ENCODE measurements around the gene DUSP5.

Gene DUSP5

GRCh38 chr10:110490640-110491039 lies 7.1 kb upstream of the DUSP5 start:
- Histone ChIP-seq H2BK15ac (ENCODE audit: low read length) (no peak overlapping the region), H2BK12ac (ENCODE audit: low read length) (no peak overlapping the region), H4K8ac (ENCODE audit: low read depth, low read length) (no peak overlapping the region), H3K4me2 (ENCODE audit: insufficient read depth, low read length, poor library complexity, severe bottlenecking) (no peak overlapping the region), H3K36me3 (replicated peaks in 1 of 2; ENCODE audit: control insufficient read depth in 2 of 2, insufficient read depth in 2 of 2, low read length in 2 of 2) (no peaks in the 10 kb centered on the region), H3K18ac (ENCODE audit: low read length) (no peak overlapping the region), H2AK5ac (ENCODE audit: low read depth, low read length) (no peak overlapping the region), H3K23ac (ENCODE audit: low read depth, low read length, poor library complexity) (no peak overlapping the region), H2AFZ (ENCODE audit: low read length) (no peak overlapping the region), H2BK5ac (ENCODE audit: low read length) (no peak overlapping the region), H3K4ac (ENCODE audit: low read length) (no peak overlapping the region), H3K9me3 (replicated peaks in 1 of 2; ENCODE audit: control insufficient read depth in 2 of 2, insufficient read depth in 1 of 2, low read depth in 1 of 2, low read length in 2 of 2) (no peaks in the 10 kb centered on the region), H3K79me1 (ENCODE audit: low read depth, low read length) (no peaks in the 10 kb centered on the region), H2BK120ac (ENCODE audit: low read depth, low read length) (no peak overlapping the region), H3K27me3 (ENCODE audit: control insufficient read depth in 3 of 3, insufficient read depth in 3 of 3, low read depth in 1 of 3, low read length in 3 of 3) (peaks cover 0 to 1% (median 0%) of the 10 kb centered on the region in 3 experiments), H3K4me3 (ENCODE audit: low read length in 2 of 2) (no peak overlapping the region), H3K9ac (ENCODE audit: low read depth, low read length, poor library complexity) (no peak overlapping the region), H3K4me1 (ENCODE audit: control insufficient read depth in 2 of 2, insufficient read depth in 1 of 2, low read depth in 1 of 2, low read length in 2 of 2) (peaks cover 0 to 3% of the 10 kb centered on the region in 2 donors), H3K14ac (ENCODE audit: low read length) (no peak overlapping the region), H4K91ac (ENCODE audit: low read depth, low read length, poor library complexity) (no peak overlapping the region), H3K27ac (replicated peaks; ENCODE audit: low read length) (no peak overlapping the region)
- DNase-seq (ENCODE audit: low spot score) = no peak
- WGBS, 2 donors (ENCODE audit: extremely low coverage in 2 of 2, insufficient read length in 2 of 2, insufficient replicate concordance in 1 of 2) = no CpG with 5 or more reads among the region's 4 CpGs

GRCh38 chr10:110491346-110491745 lies 6.4 kb upstream of the DUSP5 start:
- H2AK5ac ChIP-seq (ENCODE audit: low read depth, low read length) = no peak overlapping the region
- no peak overlapping the region for H3K4me3 ChIP-seq (ENCODE audit: low read length in 2 of 2)
- no peaks in the 10 kb centered on the region for H3K36me3 ChIP-seq (replicated peaks in 1 of 2; ENCODE audit: control insufficient read depth in 2 of 2, insufficient read depth in 2 of 2, low read length in 2 of 2)
- no peaks in the 10 kb centered on the region for H3K9me3 ChIP-seq (replicated peaks in 1 of 2; ENCODE audit: control insufficient read depth in 2 of 2, insufficient read depth in 1 of 2, low read depth in 1 of 2, low read length in 2 of 2)
- no peak overlapping the region for H2BK12ac ChIP-seq (ENCODE audit: low read length)
- no peak overlapping the region for H3K23ac ChIP-seq (ENCODE audit: low read depth, low read length, poor library complexity)
- H2BK5ac ChIP-seq (ENCODE audit: low read length) = no peak overlapping the region
- no peak overlapping the region for H4K8ac ChIP-seq (ENCODE audit: low read depth, low read length)
- no peak overlapping the region for H3K4ac ChIP-seq (ENCODE audit: low read length)
- no peak overlapping the region for H3K4me2 ChIP-seq (ENCODE audit: insufficient read depth, low read length, poor library complexity, severe bottlenecking)
- H3K79me1 ChIP-seq (ENCODE audit: low read depth, low read length) = no peaks in the 10 kb centered on the region
- no peak overlapping the region for H3K27ac ChIP-seq (replicated peaks; ENCODE audit: low read length)
- no peak overlapping the region for H2BK15ac ChIP-seq (ENCODE audit: low read length)
- H2BK120ac ChIP-seq (ENCODE audit: low read depth, low read length) = no peak overlapping the region
- no CpG with 5 or more reads among the region's 2 CpGs for WGBS, 2 donors (ENCODE audit: extremely low coverage in 2 of 2, insufficient read length in 2 of 2, insufficient replicate concordance in 1 of 2)
- no peak overlapping the region for H2AFZ ChIP-seq (ENCODE audit: low read length)
- no peak for DNase-seq (ENCODE audit: low spot score)
- H3K14ac ChIP-seq (ENCODE audit: low read length) = no peak overlapping the region
- H3K18ac ChIP-seq (ENCODE audit: low read length) = no peak overlapping the region
- peaks cover 0 to 8% of the 10 kb centered on the region in 2 donors for H3K4me1 ChIP-seq (ENCODE audit: control insufficient read depth in 2 of 2, insufficient read depth in 1 of 2, low read depth in 1 of 2, low read length in 2 of 2)
- H3K27me3 ChIP-seq (ENCODE audit: control insufficient read depth in 3 of 3, insufficient read depth in 3 of 3, low read depth in 1 of 3, low read length in 3 of 3) = peaks cover 0 to 8% (median 0%) of the 10 kb centered on the region in 3 experiments
- H3K9ac ChIP-seq (ENCODE audit: low read depth, low read length, poor library complexity) = no peak overlapping the region
- no peak overlapping the region for H4K91ac ChIP-seq (ENCODE audit: low read depth, low read length, poor library complexity)

DNA sequence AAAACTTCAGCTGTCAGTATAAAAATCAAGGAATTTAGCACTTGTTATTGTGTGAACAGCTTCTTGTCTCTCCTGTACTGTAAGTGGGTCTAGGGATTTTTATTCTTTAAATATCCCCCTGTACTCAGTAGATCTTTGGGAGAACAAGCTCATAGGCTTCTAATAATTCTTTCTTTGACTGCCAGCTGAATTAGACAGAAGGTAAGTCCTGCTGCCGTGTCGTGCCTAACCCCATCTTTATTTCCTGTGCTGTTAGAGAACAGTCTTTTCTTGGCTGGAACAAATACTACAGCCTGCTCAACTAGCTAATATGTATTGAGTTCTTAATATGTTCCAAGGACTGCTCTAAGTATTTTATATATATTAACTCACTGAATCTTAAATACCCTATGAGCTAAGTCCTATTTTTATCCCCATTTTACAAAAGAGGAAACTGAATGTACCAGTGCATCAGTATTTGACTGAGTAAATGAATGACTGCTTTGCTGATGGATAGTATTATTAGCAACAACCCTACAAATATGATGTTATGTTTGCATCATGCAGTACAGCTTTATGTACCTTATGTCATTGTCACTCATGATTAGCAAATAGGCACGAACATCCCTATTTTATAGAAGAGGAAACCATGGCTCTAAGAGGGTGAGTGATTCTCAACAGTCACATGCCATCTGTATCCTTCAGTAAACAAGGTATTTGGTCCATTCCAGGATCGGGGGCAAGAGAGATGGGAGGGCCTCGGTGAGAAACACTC lies 5.5 kb upstream of the DUSP5 start:
- no CpG with 5 or more reads among the region's 5 CpGs for WGBS, 2 donors (ENCODE audit: extremely low coverage in 2 of 2, insufficient read length in 2 of 2, insufficient replicate concordance in 1 of 2)
- H2AK5ac ChIP-seq (ENCODE audit: low read depth, low read length) = no peak overlapping the region
- no peak overlapping the region for H2BK15ac ChIP-seq (ENCODE audit: low read length)
- H3K14ac ChIP-seq (ENCODE audit: low read length) = no peak overlapping the region
- no peak overlapping the region for H2BK12ac ChIP-seq (ENCODE audit: low read length)
- H3K27me3 ChIP-seq (ENCODE audit: control insufficient read depth in 3 of 3, insufficient read depth in 3 of 3, low read depth in 1 of 3, low read length in 3 of 3) = peaks cover 0 to 17% (median under 1%) of the 10 kb centered on the region in 3 experiments
- H3K27ac ChIP-seq (replicated peaks; ENCODE audit: low read length) = no peak overlapping the region
- H3K9me3 ChIP-seq (replicated peaks in 1 of 2; ENCODE audit: control insufficient read depth in 2 of 2, insufficient read depth in 1 of 2, low read depth in 1 of 2, low read length in 2 of 2) = no peaks in the 10 kb centered on the region
- H3K9ac ChIP-seq (ENCODE audit: low read depth, low read length, poor library complexity) = no peak overlapping the region
- no peak overlapping the region for H3K4ac ChIP-seq (ENCODE audit: low read length)
- no peak overlapping the region for H3K18ac ChIP-seq (ENCODE audit: low read length)
- H4K8ac ChIP-seq (ENCODE audit: low read depth, low read length) = no peak overlapping the region
- H4K91ac ChIP-seq (ENCODE audit: low read depth, low read length, poor library complexity) = no peak overlapping the region
- H3K4me3 ChIP-seq (ENCODE audit: low read length in 2 of 2) = no peak overlapping the region
- no peak overlapping the region for H2AFZ ChIP-seq (ENCODE audit: low read length)
- no peak overlapping the region for H3K23ac ChIP-seq (ENCODE audit: low read depth, low read length, poor library complexity)
- H3K36me3 ChIP-seq (replicated peaks in 1 of 2; ENCODE audit: control insufficient read depth in 2 of 2, insufficient read depth in 2 of 2, low read length in 2 of 2) = no peaks in the 10 kb centered on the region
- H3K4me2 ChIP-seq (ENCODE audit: insufficient read depth, low read length, poor library complexity, severe bottlenecking) = no peak overlapping the region
- H3K79me1 ChIP-seq (ENCODE audit: low read depth, low read length) = no peaks in the 10 kb centered on the region
- H2BK120ac ChIP-seq (ENCODE audit: low read depth, low read length) = no peak overlapping the region
- no peak for DNase-seq (ENCODE audit: low spot score)
- H2BK5ac ChIP-seq (ENCODE audit: low read length) = no peak overlapping the region
- peaks cover 5 to 14% of the 10 kb centered on the region in 2 donors for H3K4me1 ChIP-seq (ENCODE audit: control insufficient read depth in 2 of 2, insufficient read depth in 1 of 2, low read depth in 1 of 2, low read length in 2 of 2)

- Histone ChIP-seq H3K27ac (replicated peaks; ENCODE audit: low read length) (no peak overlapping the region), H2BK5ac (ENCODE audit: low read length) (no peak overlapping the region)
- 100% methylated on average over 3 of the region's 11 CpGs; no CpG with 5 or more reads in 1 of the 2 donors for WGBS, 2 donors (ENCODE audit: extremely low coverage in 2 of 2, insufficient read length in 2 of 2, insufficient replicate concordance in 1 of 2)
These were observed 3.8 kb upstream of the DUSP5 start for GRCh38 chr10:110493832-110494426.

More at GRCh38 chr10:110493832-110494426, 3.8 kb upstream of the DUSP5 start:
- peaks cover 6 to 31% (median 10%) of the 10 kb centered on the region in 3 experiments for H3K27me3 ChIP-seq (ENCODE audit: control insufficient read depth in 3 of 3, insufficient read depth in 3 of 3, low read depth in 1 of 3, low read length in 3 of 3)
- H2AK5ac ChIP-seq (ENCODE audit: low read depth, low read length) = no peak overlapping the region
- H3K4me1 ChIP-seq (ENCODE audit: control insufficient read depth in 2 of 2, insufficient read depth in 1 of 2, low read depth in 1 of 2, low read length in 2 of 2) = peaks cover 8 to 16% of the 10 kb centered on the region in 2 donors
- H3K4me3 ChIP-seq (ENCODE audit: low read length in 2 of 2) = no peak overlapping the region
- no peak overlapping the region for H2BK120ac ChIP-seq (ENCODE audit: low read depth, low read length)
- no peaks in the 10 kb centered on the region for H3K79me1 ChIP-seq (ENCODE audit: low read depth, low read length)
- no peak overlapping the region for H3K4me2 ChIP-seq (ENCODE audit: insufficient read depth, low read length, poor library complexity, severe bottlenecking)
- H3K36me3 ChIP-seq (replicated peaks in 1 of 2; ENCODE audit: control insufficient read depth in 2 of 2, insufficient read depth in 2 of 2, low read length in 2 of 2) = no peaks in the 10 kb centered on the region
- no peak overlapping the region for H2AFZ ChIP-seq (ENCODE audit: low read length)
- H3K9me3 ChIP-seq (replicated peaks in 1 of 2; ENCODE audit: control insufficient read depth in 2 of 2, insufficient read depth in 1 of 2, low read depth in 1 of 2, low read length in 2 of 2) = no peaks in the 10 kb centered on the region
- no peak overlapping the region for H3K14ac ChIP-seq (ENCODE audit: low read length)
- no peak overlapping the region for H3K9ac ChIP-seq (ENCODE audit: low read depth, low read length, poor library complexity)
- no peak overlapping the region for H3K23ac ChIP-seq (ENCODE audit: low read depth, low read length, poor library complexity)
- no peak overlapping the region for H4K8ac ChIP-seq (ENCODE audit: low read depth, low read length)
- no peak for DNase-seq (ENCODE audit: low spot score)
- no peak overlapping the region for H3K4ac ChIP-seq (ENCODE audit: low read length)
- H4K91ac ChIP-seq (ENCODE audit: low read depth, low read length, poor library complexity) = no peak overlapping the region
- H2BK12ac ChIP-seq (ENCODE audit: low read length) = no peak overlapping the region
- H3K18ac ChIP-seq (ENCODE audit: low read length) = no peak overlapping the region
- no peak overlapping the region for H2BK15ac ChIP-seq (ENCODE audit: low read length)
